Keratinocyte (primary cell): ENCODE measurements around the gene NOD2. TPM values are rescaled to one million over a fixed set of nuclear protein-coding genes. Genes with fewer than 3 reads are reported as not detected.

ENCODE experiments used
- DNase-seq: peaks from one replicate; pipeline ENCODE4 v3.0.0-alpha.2; 2011; ENCODE audit warnings: low read depth, missing footprints, low spot score
- FAIRE-seq: peaks from 2 replicates; lab custom pipeline; 2011; peaks lifted over from hg19 to GRCh38; lab: Jason Lieb, UNC
- H2AFZ ChIP-seq: 2 replicates; pipeline ENCODE4 v1.6.0; 2012; ENCODE audit warnings: low read length, control low read depth, inconsistent platforms; ENCODE audit not compliant: control insufficient read depth
- H3K27ac ChIP-seq: 2 replicates; pipeline ENCODE4 v1.5.1; 2011; ENCODE audit warnings: low read length; ENCODE audit not compliant: control insufficient read depth, insufficient read depth
- H3K27me3 ChIP-seq: 3 replicates; pipeline ENCODE4 v1.6.0; 2011; ENCODE audit warnings: low read length; ENCODE audit not compliant: control insufficient read depth, insufficient read depth; ENCODE audit errors: extremely low read depth
- H3K36me3 ChIP-seq, 2 experiments: 2 replicates in 1 of 2; 3 replicates in 1 of 2; pipeline ENCODE4 v1.5.1; 2011; ENCODE audit warnings: low read length in 2 of 2, mild to moderate bottlenecking in 1 of 2; ENCODE audit not compliant: control insufficient read depth in 2 of 2, insufficient read depth in 2 of 2; ENCODE audit errors: extremely low read depth in 1 of 2
- H3K4me1 ChIP-seq: 3 replicates; pipeline ENCODE4 v1.5.1; 2011; ENCODE audit warnings: low read length; ENCODE audit not compliant: control insufficient read depth, insufficient read depth; ENCODE audit errors: extremely low read depth
- H3K4me2 ChIP-seq: 3 replicates; pipeline ENCODE4 v1.6.0; 2011; ENCODE audit warnings: low read depth, low read length; ENCODE audit not compliant: control insufficient read depth, insufficient read depth; ENCODE audit errors: extremely low read depth
- H3K4me3 ChIP-seq, 3 experiments: fragments of 200-600 bp in 1 of 3; sonication (generic) in 1 of 3; 2 replicates in 2 of 3; 3 replicates in 1 of 3; pipeline ENCODE4 v1.5.1; 2011 to 2016; ENCODE audit warnings: low read length in 3 of 3, mild to moderate bottlenecking in 3 of 3, control low read depth in 2 of 3, inconsistent platforms in 1 of 3, low read depth in 1 of 3, mixed read lengths in 1 of 3, mixed run types in 1 of 3, moderate library complexity in 1 of 3; ENCODE audit not compliant: control insufficient read depth in 2 of 3, insufficient read depth in 2 of 3; ENCODE audit errors: extremely low read depth in 1 of 3
- H3K79me2 ChIP-seq: 2 replicates; pipeline ENCODE4 v1.6.0; 2012; ENCODE audit warnings: low read length; ENCODE audit not compliant: control insufficient read depth, insufficient read depth
- H3K9ac ChIP-seq: 3 replicates; pipeline ENCODE4 v1.6.0; 2011; ENCODE audit warnings: low read length; ENCODE audit not compliant: control insufficient read depth, insufficient read depth; ENCODE audit errors: extremely low read depth
- H3K9me1 ChIP-seq: 3 replicates; pipeline ENCODE4 v1.6.0; 2011; ENCODE audit warnings: low read length; ENCODE audit not compliant: control insufficient read depth, insufficient read depth; ENCODE audit errors: extremely low read depth
- H3K9me3 ChIP-seq: 2 replicates; pipeline ENCODE4 v1.5.1; 2012; ENCODE audit warnings: low read depth, low read length; ENCODE audit not compliant: control insufficient read depth
- H4K20me1 ChIP-seq: 3 replicates; pipeline ENCODE4 v1.6.0; 2011; ENCODE audit warnings: low read length; ENCODE audit not compliant: control insufficient read depth, insufficient read depth; ENCODE audit errors: extremely low read depth
- CTCF ChIP-seq, 3 experiments: IDR thresholded peaks in 1 of 3; conservative IDR thresholded peaks in 1 of 3; optimal IDR thresholded peaks in 1 of 3; 2 replicates in 2 of 3; 3 replicates in 1 of 3; pipeline versions ENCODE3 to v1.5.1; 2011; ENCODE audit warnings: low read length in 3 of 3, mild to moderate bottlenecking in 3 of 3, moderate library complexity in 2 of 3, control low read depth in 1 of 3, inconsistent platforms in 1 of 3; ENCODE audit not compliant: insufficient read depth in 2 of 3; ENCODE audit errors: extremely low read depth in 1 of 3
- EZH2 ChIP-seq: IDR thresholded peaks from one replicate; pipeline ENCODE4 v1.6.1; 2012; ENCODE audit warnings: inconsistent platforms, mild to moderate bottlenecking, low read length, moderate library complexity
- dilution Hi-C: fragments of 300-500 bp; cut with MboI; formaldehyde crosslinking; loops from one replicate; pipeline ENCODE4 v1.7.0; 2020; ENCODE audit warnings: low sequenced_read_pairs; ENCODE audit not compliant: extremely low pct_ligation_motif_present
- polyA plus RNA-seq, 5 experiments: library from polyadenylated mRNA; depleted of rRNA in 3 of 5; stranded (reverse) in 3 of 5; stranded (forward) in 1 of 5; unstranded in 1 of 5; fragments of >200 nt; gene quantifications; 1 replicate in 1 of 5; 2 replicates in 3 of 5; 3 replicates in 1 of 5; pipeline versions ENCODE4 v1.2.1 to v1.2.3, GENCODE V29; 2011 to 2012; ENCODE audit warnings: missing spikeins in 2 of 5, low read depth in 1 of 5, low replicate concordance in 1 of 5

NOD2 gene
- polyA plus RNA-seq, 1 donor (not counting 4 experiments of a cell fraction or from before 2014, with no cell fraction given) = 0.80 TPM

DNA sequence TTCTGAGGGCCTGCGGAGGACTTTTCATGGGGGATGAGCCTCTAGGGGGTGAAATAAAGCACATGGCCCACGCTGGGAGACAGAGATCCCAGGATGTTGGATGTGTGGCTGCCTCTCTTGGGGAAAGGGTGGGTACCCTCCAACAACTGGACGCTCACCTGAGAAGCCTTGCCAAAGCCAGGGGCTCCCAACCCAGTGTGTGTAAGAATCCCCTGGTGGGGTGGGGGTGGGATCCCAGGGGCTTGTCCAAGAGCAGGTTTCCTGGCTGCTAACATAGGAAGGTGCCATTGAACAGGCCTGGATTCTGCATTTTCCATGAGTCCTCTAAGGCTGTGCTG, 12.9 kb upstream of the NOD2 start:
- H4K20me1 ChIP-seq = no peaks in the 10 kb centered on the region
- H3K27me3 ChIP-seq = no peaks in the 10 kb centered on the region
- no peak overlapping the region for H3K4me3 ChIP-seq
- H3K4me1 ChIP-seq = no peaks in the 10 kb centered on the region
- no peak overlapping the region for H3K9ac ChIP-seq
- H3K36me3 ChIP-seq = no peaks in the 10 kb centered on the region
- H2AFZ ChIP-seq = no peak overlapping the region
- no peaks in the 10 kb centered on the region for H3K79me2 ChIP-seq
- TF ChIP-seq CTCF (optimal IDR thresholded peaks at IDR 0.05 in 1 of 3, IDR thresholded peaks at IDR 0.05 in 1 of 3, conservative IDR thresholded peaks at IDR 0.05 in 1 of 3; ENCODE audit: extremely low read depth in 1 of 3, insufficient read depth in 2 of 3, low read length in 3 of 3) (no peak), EZH2 (no peak)
- FAIRE-seq (no peak), DNase-seq (no peak)
- no peaks in the 10 kb centered on the region for H3K9me3 ChIP-seq
- H3K9me1 ChIP-seq = no peaks in the 10 kb centered on the region
- H3K4me2 ChIP-seq = no peak overlapping the region
- dilution Hi-C loops = no loop called here
- H3K27ac ChIP-seq = no peak overlapping the region

DNA sequence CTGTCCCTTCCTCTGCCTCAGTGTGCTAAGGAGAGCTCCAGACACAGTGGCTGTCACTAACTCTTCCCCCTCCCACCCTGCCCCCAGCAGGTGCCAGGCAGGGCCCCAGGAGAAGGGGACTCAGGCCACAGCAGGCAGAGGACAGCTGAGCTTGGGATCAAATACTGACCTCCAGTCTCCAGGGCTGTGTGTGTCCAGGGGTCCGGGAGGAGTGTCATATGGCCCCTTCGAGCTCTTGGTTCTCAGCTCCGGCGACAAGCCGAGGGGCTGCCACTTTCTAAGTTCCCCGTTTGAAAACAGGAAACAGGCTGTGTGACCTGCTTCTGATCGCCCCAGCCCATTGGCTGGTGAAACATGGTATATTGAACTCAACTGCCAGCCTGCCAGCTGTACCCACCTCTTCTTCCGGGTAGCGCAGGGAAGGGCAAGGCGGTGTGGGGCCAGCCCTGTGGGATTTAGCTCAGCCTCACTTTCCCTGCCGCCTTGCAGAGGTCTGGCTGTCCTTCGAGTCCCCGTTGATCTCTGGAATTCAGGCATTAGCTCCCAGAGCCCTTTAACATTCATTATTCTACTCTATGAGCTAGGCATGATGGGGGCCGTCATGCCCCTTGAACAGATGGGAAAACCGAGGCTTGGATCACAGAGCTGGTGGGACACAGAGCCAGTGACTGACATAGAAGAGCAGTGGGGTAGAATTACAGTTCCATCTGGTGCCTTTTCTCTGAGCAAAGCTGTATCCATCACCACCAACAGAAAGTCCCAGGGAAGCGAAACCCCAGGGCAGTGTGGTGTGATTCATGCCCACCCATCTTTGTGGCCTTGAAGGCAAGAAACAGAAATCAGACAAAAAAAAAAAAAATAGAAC, 12.2 kb upstream of the NOD2 start, which contains the start of gene SNX20:
SNX20 (minus strand) TSS at position 292 of the 865 bp plus-strand sequence. CDS start 3,786 bp downstream, outside the sequence.
- no peak within 1 kb of the TSS for H3K4me3 ChIP-seq
- no peaks in the 10 kb centered on the region for H3K9me3 ChIP-seq
- H2AFZ ChIP-seq = no peak within 1 kb of the TSS
- H4K20me1 ChIP-seq = no peaks in the 10 kb centered on the region
- TF ChIP-seq EZH2 (no peak), CTCF (optimal IDR thresholded peaks at IDR 0.05 in 1 of 3, IDR thresholded peaks at IDR 0.05 in 1 of 3, conservative IDR thresholded peaks at IDR 0.05 in 1 of 3; ENCODE audit: extremely low read depth in 1 of 3, insufficient read depth in 2 of 3, low read length in 3 of 3) (no peak)
- DNase-seq (no peak), FAIRE-seq (no peak)
- no peak within 1 kb of the TSS for H3K27ac ChIP-seq
- no peaks in the 10 kb centered on the region for H3K36me3 ChIP-seq
- dilution Hi-C loops = no loop called here
- H3K9me1 ChIP-seq = no peaks in the 10 kb centered on the region
- H3K79me2 ChIP-seq = no peaks in the 10 kb centered on the region
- no peak within 1 kb of the TSS for H3K9ac ChIP-seq
- H3K4me1 ChIP-seq = no peaks in the 10 kb centered on the region
- no peaks in the 10 kb centered on the region for H3K27me3 ChIP-seq
- no peak within 1 kb of the TSS for H3K4me2 ChIP-seq
